HepG2 (cell line): ENCODE measurements around the gene TFPI2. TPM values are rescaled to one million over a fixed set of nuclear protein-coding genes. Genes with fewer than 3 reads are reported as not detected.

Source experiments
- ELF3 ChIP-seq: IDR thresholded peaks from 2 replicates; pipeline ENCODE4 v1.6.1; 2016; ENCODE audit warnings: missing genetic modification reagents, missing compliant biosample characterization
- HBP1 ChIP-seq: IDR thresholded peaks from 2 replicates; pipeline ENCODE4 v1.6.1; 2016; ENCODE audit warnings: low read depth, control low read depth
- HNRNPH1 ChIP-seq: fragments of 200-400 bp; formaldehyde crosslinking; optimal IDR thresholded peaks from 2 replicates; pipeline ENCODE3; 2017; ENCODE audit warnings: mild to moderate bottlenecking, low read depth, low read length
- KLF13 ChIP-seq: sonication (generic); formaldehyde crosslinking; IDR thresholded peaks from 2 replicates; pipeline ENCODE4 v1.4.0; 2020; ENCODE audit warnings: mild to moderate bottlenecking, missing genetic modification reagents
- KMT2A ChIP-seq: sonication (generic); formaldehyde crosslinking; IDR thresholded peaks from 2 replicates; pipeline ENCODE4 v1.4.0; 2020; ENCODE audit warnings: missing genetic modification reagents
- NFKB2 ChIP-seq: sonication (generic); formaldehyde crosslinking; IDR thresholded peaks from 2 replicates; pipeline ENCODE4 v1.4.0; 2020; ENCODE audit warnings: missing genetic modification reagents, borderline replicate concordance
- PRDM15 ChIP-seq: sonication (generic); formaldehyde crosslinking; IDR thresholded peaks from 2 replicates; pipeline ENCODE4 v1.4.0; 2020; ENCODE audit warnings: missing genetic modification reagents
- ZBTB46 ChIP-seq: sonication (generic); formaldehyde crosslinking; IDR thresholded peaks from 2 replicates; pipeline ENCODE4 v1.4.0; 2020; ENCODE audit warnings: mild to moderate bottlenecking, missing genetic modification reagents, borderline replicate concordance
- ZNF749 ChIP-seq: sonication (generic); formaldehyde crosslinking; IDR thresholded peaks from 2 replicates; pipeline ENCODE4 v1.8.0; 2022; ENCODE audit warnings: mild to moderate bottlenecking, missing genetic modification reagents, moderate library complexity, borderline replicate concordance
- polyA plus RNA-seq, 8 experiments: library from polyadenylated mRNA; depleted of rRNA in 3 of 8; stranded (reverse) in 7 of 8; unstranded in 1 of 8; fragments of >200 nt; fragmentation: Illumina TruSeq in 4 of 8; extraction: Trizol in 4 of 8; gene quantifications; 2 replicates each; pipeline versions ENCODE4 v1.2.1 to v1.2.3, GENCODE V29; 2011 to 2016; ENCODE audit warnings: low read depth in 4 of 8, missing spikeins in 1 of 8, mixed read lengths in 1 of 8; ENCODE audit not compliant: insufficient read depth in 1 of 8
- total RNA-seq, 5 experiments: library from RNA; depleted of rRNA; stranded (reverse); fragments of >200 nt; fragmentation: Illumina TruSeq; extraction: Trizol; gene quantifications; 2 replicates each; pipeline ENCODE4 v1.2.3, GENCODE V29; 2016; ENCODE audit warnings: low read depth in 1 of 5

The TFPI2 gene
- total and polyA plus RNA-seq, 2 of the 13 experiments (the other 11 are each of a cell fraction or from before 2014, with no cell fraction given), result 0.16 to 0.22 TPM

GRCh38 chr7:93882468-93882867, 8.1 kb downstream of the TFPI2 start (continued):
- no peak for TF ChIP-seq PRDM15 (CRISPR knock-in tag)
- TF ChIP-seq ELF3 (CRISPR knock-in tag), result no peak
- no peak for TF ChIP-seq KMT2A
- no peak for TF ChIP-seq KLF13 (CRISPR knock-in tag)
- no peak for TF ChIP-seq NFKB2 (CRISPR knock-in tag)
- TF ChIP-seq ZNF749, result no peak
- no peak for TF ChIP-seq ZBTB46 (CRISPR knock-in tag)
- no peak for TF ChIP-seq HNRNPH1
- TF ChIP-seq HBP1, result no peak
- TF ChIP-seq, all 625 proteins: peak for 0
